HepG2 (cell line): ENCODE results near the gene TBCCD1. TPM values are rescaled to one million over a fixed set of nuclear protein-coding genes. Genes with fewer than 3 reads are reported as not detected.

Experiments
- ATAC-seq: fragments of 200-7000 bp; cut with Tn5 transposase; 3 replicates; pipeline ENCODE4 v1.9.1; 2020; ENCODE audit warnings: mild to moderate bottlenecking, moderate library complexity
- BruUV-seq: library from RNA; stranded (reverse); fragments of 400-500 nt; replicated peaks from 2 replicates; lab custom pipeline; 2021; lab: Mats Ljungman, UMichigan
- CTCF ChIA-PET: fragments of 300-600 bp; formaldehyde crosslinking; extraction: SDS; loops from one replicate; lab custom pipeline; 2021; ENCODE audit warnings: low total read pairs, inconsistent platforms, low intra/inter-chr PET ratio; lab: Yijun Ruan, JAX
- POLR2A ChIA-PET: fragments of 350-600 bp; sonication (Branson Sonifier 250); formaldehyde crosslinking; loops from one replicate; lab custom pipeline; 2020; ENCODE audit warnings: antibody characterized with exemption, inconsistent platforms; lab: Yijun Ruan, JAX
- DNase-seq: peaks from one replicate; pipeline ENCODE4 v3.0.0-alpha.2; 2015; ENCODE audit warnings: low spot score
- FAIRE-seq: peaks from 3 replicates; lab custom pipeline; 2011; peaks lifted over from hg19 to GRCh38; lab: Jason Lieb, UNC
- H2AFZ ChIP-seq: one replicate; pipeline ENCODE4 v1.6.1; 2011; ENCODE audit warnings: low read length, inconsistent platforms
- H3K27ac ChIP-seq: fragments of 300-600 bp; 3 replicates; pipeline ENCODE4 v1.8.0; 2011; ENCODE audit warnings: mixed run types, mild to moderate bottlenecking, mixed read lengths, low read length, inconsistent platforms; ENCODE audit not compliant: insufficient read depth; ENCODE audit errors: extremely low read length
- H3K27me3 ChIP-seq, 2 experiments: fragments of 200-600 bp in 1 of 2; 2 replicates in 1 of 2; 3 replicates in 1 of 2; pipeline versions ENCODE4 v1.6.0 to v1.8.0; 2011; ENCODE audit warnings: low read length in 2 of 2, mild to moderate bottlenecking in 2 of 2, moderate library complexity in 2 of 2, inconsistent platforms in 1 of 2; ENCODE audit not compliant: insufficient read depth in 2 of 2, control insufficient read depth in 1 of 2
- H3K36me3 ChIP-seq, 2 experiments: fragments of 200-600 bp in 1 of 2; replicated peaks in 1 of 2; 2 replicates in 1 of 2; 3 replicates in 1 of 2; pipeline versions ENCODE4 v1.5.1 to v1.8.0; 2011; ENCODE audit warnings: low read length in 2 of 2, inconsistent platforms in 1 of 2; ENCODE audit not compliant: insufficient read depth in 2 of 2, control insufficient read depth in 1 of 2
- H3K4me1 ChIP-seq: 2 replicates; pipeline ENCODE4 v1.5.1; 2012; ENCODE audit warnings: low read length, inconsistent platforms; ENCODE audit not compliant: insufficient read depth
- H3K4me2 ChIP-seq: 2 replicates; pipeline ENCODE4 v1.6.0; 2011; ENCODE audit warnings: low read depth, low read length, inconsistent platforms
- H3K4me3 ChIP-seq, 3 experiments: fragments of 200-600 bp in 1 of 3; sonication (generic), shearing (Covaris generic) in 1 of 3; replicated peaks in 1 of 3; 2 replicates each; pipeline ENCODE4 v1.5.1; 2011 to 2016; ENCODE audit warnings: low read length in 3 of 3, inconsistent platforms in 2 of 3, low read depth in 2 of 3, mild to moderate bottlenecking in 2 of 3, control low read depth in 1 of 3, mixed read lengths in 1 of 3; ENCODE audit not compliant: insufficient read depth in 1 of 3
- H3K79me2 ChIP-seq: one replicate; pipeline ENCODE4 v1.6.1; 2011; ENCODE audit warnings: low read length, inconsistent platforms; ENCODE audit not compliant: insufficient read depth
- H3K9ac ChIP-seq: 2 replicates; pipeline ENCODE4 v1.6.0; 2011; ENCODE audit warnings: mild to moderate bottlenecking, low read depth, low read length, inconsistent platforms; ENCODE audit not compliant: insufficient read depth
- H3K9me3 ChIP-seq: 2 replicates; pipeline ENCODE4 v1.5.1; 2012; ENCODE audit warnings: mild to moderate bottlenecking, low read length
- H4K20me1 ChIP-seq: 2 replicates; pipeline ENCODE4 v1.6.0; 2011; ENCODE audit warnings: inconsistent platforms, mild to moderate bottlenecking, low read length, moderate library complexity; ENCODE audit not compliant: insufficient read depth
- KAT8 ChIP-seq: IDR thresholded peaks from 2 replicates; pipeline ENCODE4 v1.6.1; 2016; ENCODE audit warnings: missing genetic modification reagents, missing compliant biosample characterization
- KDM5B ChIP-seq: sonication (generic); formaldehyde crosslinking; IDR thresholded peaks from 2 replicates; pipeline ENCODE4 v1.4.0; 2020; ENCODE audit warnings: missing genetic modification reagents, mild to moderate bottlenecking, borderline replicate concordance
- KLF13 ChIP-seq: sonication (generic); formaldehyde crosslinking; IDR thresholded peaks from 2 replicates; pipeline ENCODE4 v1.4.0; 2020; ENCODE audit warnings: mild to moderate bottlenecking, missing genetic modification reagents
- MLLT10 ChIP-seq: sonication (generic); formaldehyde crosslinking; IDR thresholded peaks from 2 replicates; pipeline ENCODE4 v1.4.0; 2020; ENCODE audit warnings: missing genetic modification reagents
- NFKB2 ChIP-seq: sonication (generic); formaldehyde crosslinking; IDR thresholded peaks from 2 replicates; pipeline ENCODE4 v1.4.0; 2020; ENCODE audit warnings: missing genetic modification reagents, borderline replicate concordance
- NFYC ChIP-seq: IDR thresholded peaks from 2 replicates; pipeline ENCODE4 v1.6.1; 2016; ENCODE audit warnings: missing genetic modification reagents, missing compliant biosample characterization
- REXO4 ChIP-seq: sonication (generic); formaldehyde crosslinking; IDR thresholded peaks from 2 replicates; pipeline ENCODE4 v1.8.0; 2022; ENCODE audit warnings: missing genetic modification reagents, mild to moderate bottlenecking, borderline replicate concordance
- SIN3A ChIP-seq: IDR thresholded peaks from 2 replicates; pipeline ENCODE4 v1.6.1; 2011; ENCODE audit warnings: low read depth, mild to moderate bottlenecking, control low read depth, low read length, borderline replicate concordance
- ZBTB20 ChIP-seq: sonication (generic); formaldehyde crosslinking; IDR thresholded peaks from 2 replicates; pipeline ENCODE4 v1.8.1; 2023; ENCODE audit warnings: missing genetic modification reagents, low read depth, mild to moderate bottlenecking, borderline replicate concordance
- ZBTB7B ChIP-seq: sonication (generic); formaldehyde crosslinking; IDR thresholded peaks from 2 replicates; pipeline ENCODE4 v1.4.0; 2020; ENCODE audit warnings: missing genetic modification reagents
- ZFP36 ChIP-seq: fragments of 150-350 bp; IDR thresholded peaks from 2 replicates; pipeline ENCODE4 v1.6.1; 2018; ENCODE audit warnings: borderline replicate concordance, low read length, low read depth; ENCODE audit not compliant: partially characterized antibody
- ZNF10 ChIP-seq: sonication (generic); formaldehyde crosslinking; IDR thresholded peaks from 2 replicates; pipeline ENCODE4 v1.4.0; 2020; ENCODE audit warnings: mild to moderate bottlenecking, low read depth, missing genetic modification reagents, borderline replicate concordance
- ZNF337 ChIP-seq: sonication (generic); formaldehyde crosslinking; IDR thresholded peaks from 2 replicates; pipeline ENCODE4 v1.5.1; 2020; ENCODE audit warnings: missing genetic modification reagents, low read depth, mild to moderate bottlenecking, borderline replicate concordance
- ZNF468 ChIP-seq: sonication (generic); formaldehyde crosslinking; IDR thresholded peaks from 2 replicates; pipeline ENCODE4 v1.8.0; 2022; ENCODE audit warnings: mild to moderate bottlenecking, moderate library complexity, missing genetic modification reagents
- WGBS: methylation state at CpG from one replicate; pipeline ENCODE4 v1.1.6; 2017; ENCODE audit warnings: low lambda C conversion rate; 5-methylcytosine and 5-hydroxymethylcytosine counted together
- in situ Hi-C: cut with HindIII; loops from 2 replicates; pipeline ENCODE4 v1.10.0; 2017; ENCODE audit warnings: low pct_unique_long_range_greater_than_20kb; ENCODE audit not compliant: extremely low pct_ligation_motif_present
- intact Hi-C: fragments of 100-400 bp; cut with micrococcal nuclease; formaldehyde crosslinking; loops from one replicate; pipeline ENCODE4 v1.10.0; 2022; ENCODE audit not compliant: unreplicated experiment
- polyA plus RNA-seq, 8 experiments: library from polyadenylated mRNA; depleted of rRNA in 3 of 8; stranded (reverse) in 7 of 8; unstranded in 1 of 8; fragments of >200 nt; fragmentation: Illumina TruSeq in 4 of 8; extraction: Trizol in 4 of 8; gene quantifications; 2 replicates each; pipeline versions ENCODE4 v1.2.1 to v1.2.3, GENCODE V29; 2011 to 2016; ENCODE audit warnings: low read depth in 4 of 8, missing spikeins in 1 of 8, mixed read lengths in 1 of 8; ENCODE audit not compliant: insufficient read depth in 1 of 8
- total RNA-seq, 5 experiments: library from RNA; depleted of rRNA; stranded (reverse); fragments of >200 nt; fragmentation: Illumina TruSeq; extraction: Trizol; gene quantifications; 2 replicates each; pipeline ENCODE4 v1.2.3, GENCODE V29; 2016; ENCODE audit warnings: low read depth in 1 of 5
- TF ChIP-seq, protein P1 (sequence below): IDR thresholded peaks from 2 replicates; pipeline ENCODE4 v1.6.1; 2016
- TF ChIP-seq, protein P2 (sequence below): sonication (generic); formaldehyde crosslinking; IDR thresholded peaks from 2 replicates; pipeline ENCODE4 v1.4.0; 2020; ENCODE audit warnings: mild to moderate bottlenecking, missing genetic modification reagents, borderline replicate concordance
- TF ChIP-seq, protein P3 (sequence below): sonication (generic); formaldehyde crosslinking; IDR thresholded peaks from 2 replicates; pipeline ENCODE4 v1.4.0; 2020; ENCODE audit warnings: missing genetic modification reagents
- TF ChIP-seq, protein P4 (sequence below): sonication (generic); formaldehyde crosslinking; IDR thresholded peaks from 2 replicates; pipeline ENCODE4 v1.4.0; 2020; ENCODE audit warnings: mild to moderate bottlenecking, low read depth, missing genetic modification reagents

Gene TBCCD1
- total and polyA plus RNA-seq, 2 of the 13 experiments (the other 11 are each of a cell fraction or from before 2014, with no cell fraction given) = 13.6 to 16.2 TPM

DNA sequence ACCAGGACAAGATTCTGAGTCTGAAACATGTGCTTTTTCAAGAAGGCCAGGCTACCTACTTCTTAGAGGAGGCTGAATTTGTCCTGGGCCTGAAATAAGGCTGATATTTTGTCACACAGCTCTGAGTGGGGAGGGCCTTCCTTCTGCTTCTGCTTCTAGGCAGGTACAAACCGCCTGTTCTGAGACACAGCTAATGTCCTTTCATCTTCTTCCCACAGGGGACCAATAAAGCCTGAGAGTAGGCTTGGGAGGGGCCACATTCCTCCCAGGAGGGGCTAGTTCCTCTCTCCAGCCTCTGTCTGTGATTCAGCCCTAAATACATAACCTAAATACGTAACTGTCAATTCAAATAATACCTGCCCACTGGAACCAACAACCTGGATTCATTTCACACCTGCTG is 57.7 kb downstream of the TBCCD1 start:
- Histone ChIP-seq H3K4me3 (no peak overlapping the region), H2AFZ (no peak overlapping the region), H3K79me2 (no peaks in the 10 kb centered on the region), H3K9me3 (no peaks in the 10 kb centered on the region), H4K20me1 (no peaks in the 10 kb centered on the region), H3K27me3 (peaks cover 1 to 4% of the 10 kb centered on the region in 2 experiments; a peak in 2 of 5 replicates), H3K36me3 (no peaks in the 10 kb centered on the region), H3K9ac (no peak overlapping the region)
- in situ Hi-C loops = no loop called here
- TF ChIP-seq NFKB2 (CRISPR knock-in tag) (no peak), MLLT10 (CRISPR knock-in tag) (no peak), ZBTB7B (CRISPR knock-in tag) (no peak), ZNF10 (CRISPR knock-in tag) (no peak), ZFP36 (no peak), ZNF337 (CRISPR knock-in tag) (no peak), KLF13 (CRISPR knock-in tag) (no peak), KAT8 (CRISPR knock-in tag) (no peak), ZBTB20 (no peak), REXO4 (CRISPR knock-in tag) (no peak), SIN3A (no peak), KDM5B (CRISPR knock-in tag) (no peak), NFYC (no peak), ZNF468 (no peak)
- TF ChIP-seq, protein P1, sequence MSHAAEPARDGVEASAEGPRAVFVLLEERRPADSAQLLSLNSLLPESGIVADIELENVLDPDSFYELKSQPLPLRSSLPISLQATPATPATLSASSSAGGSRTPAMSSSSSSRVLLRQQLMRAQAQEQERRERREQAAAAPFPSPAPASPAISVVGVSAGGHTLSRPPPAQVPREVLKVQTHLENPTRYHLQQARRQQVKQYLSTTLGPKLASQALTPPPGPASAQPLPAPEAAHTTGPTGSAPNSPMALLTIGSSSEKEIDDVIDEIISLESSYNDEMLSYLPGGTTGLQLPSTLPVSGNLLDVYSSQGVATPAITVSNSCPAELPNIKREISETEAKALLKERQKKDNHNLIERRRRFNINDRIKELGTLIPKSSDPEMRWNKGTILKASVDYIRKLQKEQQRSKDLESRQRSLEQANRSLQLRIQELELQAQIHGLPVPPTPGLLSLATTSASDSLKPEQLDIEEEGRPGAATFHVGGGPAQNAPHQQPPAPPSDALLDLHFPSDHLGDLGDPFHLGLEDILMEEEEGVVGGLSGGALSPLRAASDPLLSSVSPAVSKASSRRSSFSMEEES (CRISPR knock-in tag) = no peak
- TF ChIP-seq, protein P2, sequence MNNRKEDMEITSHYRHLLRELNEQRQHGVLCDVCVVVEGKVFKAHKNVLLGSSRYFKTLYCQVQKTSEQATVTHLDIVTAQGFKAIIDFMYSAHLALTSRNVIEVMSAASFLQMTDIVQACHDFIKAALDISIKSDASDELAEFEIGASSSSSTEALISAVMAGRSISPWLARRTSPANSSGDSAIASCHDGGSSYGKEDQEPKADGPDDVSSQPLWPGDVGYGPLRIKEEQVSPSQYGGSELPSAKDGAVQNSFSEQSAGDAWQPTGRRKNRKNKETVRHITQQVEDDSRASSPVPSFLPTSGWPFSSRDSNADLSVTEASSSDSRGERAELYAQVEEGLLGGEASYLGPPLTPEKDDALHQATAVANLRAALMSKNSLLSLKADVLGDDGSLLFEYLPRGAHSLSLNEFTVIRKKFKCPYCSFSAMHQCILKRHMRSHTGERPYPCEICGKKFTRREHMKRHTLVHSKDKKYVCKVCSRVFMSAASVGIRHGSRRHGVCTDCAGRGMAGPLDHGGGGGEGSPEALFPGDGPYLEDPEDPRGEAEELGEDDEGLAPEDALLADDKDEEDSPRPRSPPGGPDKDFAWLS = no peak
- TF ChIP-seq, protein P3, sequence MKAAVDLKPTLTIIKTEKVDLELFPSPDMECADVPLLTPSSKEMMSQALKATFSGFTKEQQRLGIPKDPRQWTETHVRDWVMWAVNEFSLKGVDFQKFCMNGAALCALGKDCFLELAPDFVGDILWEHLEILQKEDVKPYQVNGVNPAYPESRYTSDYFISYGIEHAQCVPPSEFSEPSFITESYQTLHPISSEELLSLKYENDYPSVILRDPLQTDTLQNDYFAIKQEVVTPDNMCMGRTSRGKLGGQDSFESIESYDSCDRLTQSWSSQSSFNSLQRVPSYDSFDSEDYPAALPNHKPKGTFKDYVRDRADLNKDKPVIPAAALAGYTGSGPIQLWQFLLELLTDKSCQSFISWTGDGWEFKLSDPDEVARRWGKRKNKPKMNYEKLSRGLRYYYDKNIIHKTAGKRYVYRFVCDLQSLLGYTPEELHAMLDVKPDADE = no peak
- TF ChIP-seq, protein P4, sequence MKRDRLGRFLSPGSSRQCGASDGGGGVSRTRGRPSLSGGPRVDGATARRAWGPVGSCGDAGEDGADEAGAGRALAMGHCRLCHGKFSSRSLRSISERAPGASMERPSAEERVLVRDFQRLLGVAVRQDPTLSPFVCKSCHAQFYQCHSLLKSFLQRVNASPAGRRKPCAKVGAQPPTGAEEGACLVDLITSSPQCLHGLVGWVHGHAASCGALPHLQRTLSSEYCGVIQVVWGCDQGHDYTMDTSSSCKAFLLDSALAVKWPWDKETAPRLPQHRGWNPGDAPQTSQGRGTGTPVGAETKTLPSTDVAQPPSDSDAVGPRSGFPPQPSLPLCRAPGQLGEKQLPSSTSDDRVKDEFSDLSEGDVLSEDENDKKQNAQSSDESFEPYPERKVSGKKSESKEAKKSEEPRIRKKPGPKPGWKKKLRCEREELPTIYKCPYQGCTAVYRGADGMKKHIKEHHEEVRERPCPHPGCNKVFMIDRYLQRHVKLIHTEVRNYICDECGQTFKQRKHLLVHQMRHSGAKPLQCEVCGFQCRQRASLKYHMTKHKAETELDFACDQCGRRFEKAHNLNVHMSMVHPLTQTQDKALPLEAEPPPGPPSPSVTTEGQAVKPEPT (CRISPR knock-in tag) = no peak
- TF ChIP-seq, all 625 proteins: peak for 0
- FAIRE-seq (no peak), ATAC-seq (no peak), DNase-seq (no peak)
- H3K4me2 ChIP-seq = no peak overlapping the region
- intact Hi-C loops = no loop called here
- ChIA-PET CTCF (no interaction called here), POLR2A (no interaction called here)
- WGBS = 5% methylated on average over 2 of the region's 2 CpGs
- no peak overlapping the region for H3K27ac ChIP-seq
- no TSS peak for BruUV-seq
- peaks cover 15% of the 10 kb centered on the region for H3K4me1 ChIP-seq
